SK-N-MC (cell line): ENCODE data around the gene CNTN2.

Source experiments
- EZH2 ChIP-seq: fragments of 200-600 bp; sonication (generic); IDR thresholded peaks from one replicate; pipeline ENCODE4 v1.6.1; 2017; ENCODE audit warnings: antibody characterized with exemption
- POLR2AphosphoS5 ChIP-seq: IDR thresholded peaks from 2 replicates; pipeline ENCODE4 v1.6.1; 2012; ENCODE audit warnings: mild to moderate bottlenecking, low read depth, low read length, borderline replicate concordance

DNA sequence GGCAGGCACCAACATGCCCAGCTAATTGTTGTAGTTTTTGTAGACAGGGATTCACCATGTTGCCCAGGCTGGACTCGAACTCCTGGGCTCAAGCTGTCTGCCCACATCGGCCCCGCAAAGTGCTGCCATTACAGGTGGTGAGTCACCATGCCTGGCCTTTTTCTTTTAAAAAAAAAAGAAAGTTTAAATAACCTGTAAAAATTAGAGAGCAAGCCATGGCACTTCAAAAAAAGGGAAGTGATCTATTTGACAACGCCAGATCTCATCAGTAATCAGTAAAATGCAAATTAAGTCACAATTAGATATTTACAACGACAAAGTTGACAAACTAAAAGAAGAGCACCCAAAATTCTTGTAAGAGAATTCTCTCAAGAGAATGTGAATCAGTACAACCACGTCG lies 81.7 kb downstream of the CNTN2 start:
- TF ChIP-seq EZH2, result no peak
- TF ChIP-seq POLR2AphosphoS5, result no peak
